Measurements from ENCODE around the gene IL23R. TPM values are rescaled to one million over a fixed set of nuclear protein-coding genes. Genes with fewer than 3 reads are reported as not detected.

Gene IL23R
- total RNA-seq, 2 donors from 2014 or later: not detected

DNA sequence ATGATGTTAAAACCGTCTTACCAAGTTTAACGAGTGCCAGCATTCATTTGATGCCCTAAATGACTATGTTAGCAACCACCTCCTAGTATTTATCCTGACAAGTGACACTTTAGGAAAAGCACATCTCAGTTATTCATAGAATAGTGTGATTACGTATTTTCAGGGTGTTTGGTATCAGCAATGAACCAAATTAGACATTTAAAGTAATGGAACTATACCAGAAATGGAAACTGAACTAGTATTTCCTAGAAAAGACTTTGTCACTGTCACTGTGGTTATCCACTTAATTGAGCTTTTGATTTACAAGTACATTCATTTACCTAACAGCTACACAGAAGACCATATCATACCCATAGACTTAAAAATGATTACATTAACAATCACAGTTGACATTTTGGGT, 137.8 kb downstream of the IL23R start:
- TF ChIP-seq, protein P1, sequence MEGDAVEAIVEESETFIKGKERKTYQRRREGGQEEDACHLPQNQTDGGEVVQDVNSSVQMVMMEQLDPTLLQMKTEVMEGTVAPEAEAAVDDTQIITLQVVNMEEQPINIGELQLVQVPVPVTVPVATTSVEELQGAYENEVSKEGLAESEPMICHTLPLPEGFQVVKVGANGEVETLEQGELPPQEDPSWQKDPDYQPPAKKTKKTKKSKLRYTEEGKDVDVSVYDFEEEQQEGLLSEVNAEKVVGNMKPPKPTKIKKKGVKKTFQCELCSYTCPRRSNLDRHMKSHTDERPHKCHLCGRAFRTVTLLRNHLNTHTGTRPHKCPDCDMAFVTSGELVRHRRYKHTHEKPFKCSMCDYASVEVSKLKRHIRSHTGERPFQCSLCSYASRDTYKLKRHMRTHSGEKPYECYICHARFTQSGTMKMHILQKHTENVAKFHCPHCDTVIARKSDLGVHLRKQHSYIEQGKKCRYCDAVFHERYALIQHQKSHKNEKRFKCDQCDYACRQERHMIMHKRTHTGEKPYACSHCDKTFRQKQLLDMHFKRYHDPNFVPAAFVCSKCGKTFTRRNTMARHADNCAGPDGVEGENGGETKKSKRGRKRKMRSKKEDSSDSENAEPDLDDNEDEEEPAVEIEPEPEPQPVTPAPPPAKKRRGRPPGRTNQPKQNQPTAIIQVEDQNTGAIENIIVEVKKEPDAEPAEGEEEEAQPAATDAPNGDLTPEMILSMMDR (conservative IDR thresholded peaks at IDR 0.05): no peak
- H3K9me3 Mint-ChIP-seq: no peaks in the 10 kb centered on the region
- Histone ChIP-seq H3K36me3 (ENCODE audit: control insufficient read depth, insufficient read depth, low read length) (no peaks in the 10 kb centered on the region), H3K4me3 (ENCODE audit: low read length) (no peak overlapping the region), H3K4me1 (ENCODE audit: control insufficient read depth, insufficient read depth, low read length) (no peaks in the 10 kb centered on the region), H3K27ac (ENCODE audit: low read depth, low read length) (no peak overlapping the region), H3K27me3 (ENCODE audit: control insufficient read depth, insufficient read depth, low read length, poor library complexity, severe bottlenecking) (peaks cover 62% of the 10 kb centered on the region), H3K9ac (ENCODE audit: extremely low read depth, low read length, poor library complexity, severe bottlenecking) (no peak overlapping the region), H3K9me3 (ENCODE audit: control insufficient read depth, low read length) (no peaks in the 10 kb centered on the region)
- no peak for DNase-seq
- peaks cover 7% of the 10 kb centered on the region for H3K4me1 Mint-ChIP-seq
- no peak overlapping the region for H3K27ac Mint-ChIP-seq
- H3K27me3 Mint-ChIP-seq (ENCODE audit: insufficient read depth): peaks cover 74% of the 10 kb centered on the region
- H3K4me3 Mint-ChIP-seq: no peak overlapping the region
- WGBS, 2 experiments (ENCODE audit: insufficient coverage in 1 of 2, insufficient read length in 1 of 2): 89 to 90% methylated on average over 2 to 3 of the region's 3 CpGs
- no peaks in the 10 kb centered on the region for H3K36me3 Mint-ChIP-seq (ENCODE audit: low read depth)

DNA sequence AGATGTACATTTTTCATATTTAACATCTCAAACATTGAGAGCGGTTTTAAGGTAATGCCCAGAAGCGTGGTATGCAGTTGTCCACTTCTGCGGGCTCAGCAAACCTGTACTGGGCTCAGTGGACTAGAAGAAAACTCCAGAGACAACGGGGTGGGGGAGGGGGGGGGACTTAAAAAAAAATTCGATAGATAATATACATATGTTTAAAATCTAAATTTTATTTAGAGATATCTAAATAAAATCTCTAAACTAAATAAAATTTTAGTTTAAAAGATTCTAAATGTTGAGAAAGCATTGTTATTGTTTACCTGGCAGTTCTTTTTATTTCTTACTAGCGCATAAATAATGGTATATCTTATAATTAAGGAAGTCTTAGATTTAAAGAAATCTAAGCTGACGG, 140.3 kb downstream of the IL23R start:
- Histone ChIP-seq H3K27ac (ENCODE audit: low read depth, low read length) (no peak overlapping the region), H3K36me3 (ENCODE audit: control insufficient read depth, insufficient read depth, low read length) (no peaks in the 10 kb centered on the region), H3K4me1 (ENCODE audit: control insufficient read depth, insufficient read depth, low read length) (no peaks in the 10 kb centered on the region), H3K27me3 (ENCODE audit: control insufficient read depth, insufficient read depth, low read length, poor library complexity, severe bottlenecking) (peaks cover 66% of the 10 kb centered on the region), H3K9me3 (ENCODE audit: control insufficient read depth, low read length) (no peaks in the 10 kb centered on the region), H3K9ac (ENCODE audit: extremely low read depth, low read length, poor library complexity, severe bottlenecking) (no peak overlapping the region), H3K4me3 (ENCODE audit: low read length) (no peak overlapping the region)
- TF ChIP-seq, protein P1 (conservative IDR thresholded peaks at IDR 0.05): no peak
- Mint-ChIP-seq H3K36me3 (ENCODE audit: low read depth) (no peaks in the 10 kb centered on the region), H3K27ac (no peak overlapping the region), H3K27me3 (ENCODE audit: insufficient read depth) (peaks cover 77% of the 10 kb centered on the region), H3K9me3 (no peaks in the 10 kb centered on the region), H3K4me3 (no peak overlapping the region), H3K4me1 (peaks cover 7% of the 10 kb centered on the region)
- no peak for DNase-seq
- 83 to 91% methylated on average over 1 to 5 of the region's 7 CpGs for WGBS, 2 experiments (ENCODE audit: insufficient coverage in 1 of 2, insufficient read length in 1 of 2)

DNA sequence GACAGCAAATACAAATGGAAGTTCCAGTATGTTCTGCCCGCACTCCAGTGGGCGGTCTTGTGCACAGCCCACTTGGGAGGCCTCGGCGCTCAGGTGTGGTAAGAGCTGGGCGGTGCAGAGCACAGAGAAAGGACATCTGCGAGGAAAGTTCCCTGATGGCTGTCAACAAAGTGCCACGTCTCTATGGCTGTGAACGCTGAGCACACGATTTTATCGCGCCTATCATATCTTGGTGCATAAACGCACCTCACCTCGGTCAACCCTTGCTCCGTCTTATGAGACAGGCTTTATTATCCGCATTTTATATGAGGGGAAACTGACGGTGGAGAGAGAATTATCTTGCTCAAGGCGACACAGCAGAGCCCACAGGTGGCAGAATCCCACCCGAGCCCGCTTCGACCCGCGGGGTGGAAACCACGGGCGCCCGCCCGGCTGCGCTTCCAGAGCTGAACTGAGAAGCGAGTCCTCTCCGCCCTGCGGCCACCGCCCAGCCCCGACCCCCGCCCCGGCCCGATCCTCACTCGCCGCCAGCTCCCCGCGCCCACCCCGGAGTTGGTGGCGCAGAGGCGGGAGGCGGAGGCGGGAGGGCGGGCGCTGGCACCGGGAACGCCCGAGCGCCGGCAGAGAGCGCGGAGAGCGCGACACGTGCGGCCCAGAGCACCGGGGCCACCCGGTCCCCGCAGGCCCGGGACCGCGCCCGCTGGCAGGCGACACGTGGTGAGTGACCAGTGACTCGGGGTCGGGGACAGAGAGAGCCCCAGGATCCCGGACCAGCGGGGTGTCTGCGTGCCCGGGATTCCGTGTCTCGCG, 141.2 kb downstream of the IL23R start, which contains the start of gene IL12RB2:
TSS of gene IL12RB2 (plus strand) at position 623 of the 810 bp plus-strand sequence. CDS start 12,496 bp downstream, outside the sequence.
- TF ChIP-seq, protein P1 (conservative IDR thresholded peaks at IDR 0.05): no peak
- peaks cover 7% of the 10 kb centered on the region for H3K4me1 Mint-ChIP-seq
- WGBS, 2 experiments (ENCODE audit: insufficient coverage in 1 of 2, insufficient read length in 1 of 2): 5 to 14% methylated on average over 29 to 72 of the region's 75 CpGs
- no peaks in the 10 kb centered on the region for H3K36me3 ChIP-seq (ENCODE audit: control insufficient read depth, insufficient read depth, low read length)
- DNase-seq: peak; percentile 79
- H3K9me3 Mint-ChIP-seq: no peaks in the 10 kb centered on the region
- H3K9me3 ChIP-seq (ENCODE audit: control insufficient read depth, low read length): no peaks in the 10 kb centered on the region
- peaks cover 66% of the 10 kb centered on the region for H3K27me3 ChIP-seq (ENCODE audit: control insufficient read depth, insufficient read depth, low read length, poor library complexity, severe bottlenecking)
- H3K4me1 ChIP-seq (ENCODE audit: control insufficient read depth, insufficient read depth, low read length): no peaks in the 10 kb centered on the region
- peaks cover 68% of the 10 kb centered on the region for H3K27me3 Mint-ChIP-seq (ENCODE audit: insufficient read depth)
- no peaks in the 10 kb centered on the region for H3K36me3 Mint-ChIP-seq (ENCODE audit: low read depth)
- no peak within 1 kb of the TSS for H3K9ac ChIP-seq (ENCODE audit: extremely low read depth, low read length, poor library complexity, severe bottlenecking)
- H3K27ac Mint-ChIP-seq: no peak within 1 kb of the TSS
- H3K4me3 Mint-ChIP-seq: peak within 1 kb of the TSS; percentile 60
- no peak within 1 kb of the TSS for H3K27ac ChIP-seq (ENCODE audit: low read depth, low read length)
- H3K4me3 ChIP-seq (ENCODE audit: low read length): peak within 1 kb of the TSS; percentile 77
